Left ventricle myocardium superior (tissue), 1 donor: ENCODE measurements around the gene NXN. TPM values are rescaled to one million over a fixed set of nuclear protein-coding genes. Genes with fewer than 3 reads are reported as not detected.
"Not testable (repeated sequence)": the region's sequence is repeated elsewhere in the genome, so short reads cannot be mapped to it uniquely, and the experiment has no call there.

Source experiments
- ATAC-seq: fragments of 200-7000 bp; cut with Tn5 transposase; one replicate; pipeline ENCODE4 v1.9.1; 2020; ENCODE audit warnings: mild to moderate bottlenecking, moderate library complexity
- DNase-seq: peaks from one replicate; pipeline ENCODE4 v3.0.0-alpha.2; 2020
- intact Hi-C: fragments of 100-400 bp; cut with micrococcal nuclease; formaldehyde crosslinking; loops from one replicate; pipeline ENCODE4 v1.11.0; 2022
- total RNA-seq: library from RNA; stranded (reverse); fragmentation: NEBNext Ultra II Directional; extraction: Animal tissue kit (Norgen Biotek cat#: 25700); gene quantifications from one replicate; pipeline ENCODE4 v1.2.1, GENCODE V29; 2021
- donor health status: DM: no; HTN: yes; CAD: no; lungs with severe emphysema.

Gene NXN
- total RNA-seq, 1 donor from 2014 or later, result 18.9 TPM

DNA sequence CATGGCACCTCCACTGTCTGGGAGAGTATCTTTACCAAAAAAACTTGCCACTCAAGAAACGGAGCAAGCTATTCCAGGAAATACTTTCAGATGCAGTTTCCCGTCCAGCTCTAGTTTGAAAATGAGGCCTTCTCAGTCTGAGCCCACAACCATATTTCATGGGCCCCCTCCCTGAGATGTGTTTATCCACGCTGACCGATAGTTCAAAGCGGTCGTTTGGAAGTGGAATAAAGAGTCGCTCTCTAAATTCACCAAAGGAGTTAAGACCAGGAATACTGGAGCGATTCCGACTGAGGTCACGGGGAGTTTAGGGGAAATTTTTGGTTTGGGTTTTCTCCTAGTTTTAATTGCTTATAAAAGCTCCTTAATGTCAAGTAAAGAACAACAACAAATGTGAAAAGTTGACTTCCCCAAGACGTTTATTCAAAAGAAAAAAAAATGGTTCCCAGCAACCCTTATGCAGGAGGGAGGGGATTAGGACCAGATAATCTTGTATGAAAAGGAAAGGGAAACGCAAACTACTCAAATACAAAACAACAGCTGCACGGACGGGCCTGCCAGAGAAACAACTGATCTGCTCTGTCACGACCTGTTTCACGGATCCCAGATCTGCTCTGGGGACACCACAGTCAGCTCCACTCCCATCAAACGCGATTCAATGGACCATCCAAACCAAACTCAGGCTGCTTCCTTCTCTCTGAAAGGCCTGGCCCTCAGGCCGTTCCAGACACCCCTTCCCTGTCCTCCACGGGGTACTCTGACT, 120.3 kb downstream of the NXN start:
- intact Hi-C loops, result no loop called here
- DNase-seq, result peak; percentile 67
- ATAC-seq, result peak; percentile 62

DNA sequence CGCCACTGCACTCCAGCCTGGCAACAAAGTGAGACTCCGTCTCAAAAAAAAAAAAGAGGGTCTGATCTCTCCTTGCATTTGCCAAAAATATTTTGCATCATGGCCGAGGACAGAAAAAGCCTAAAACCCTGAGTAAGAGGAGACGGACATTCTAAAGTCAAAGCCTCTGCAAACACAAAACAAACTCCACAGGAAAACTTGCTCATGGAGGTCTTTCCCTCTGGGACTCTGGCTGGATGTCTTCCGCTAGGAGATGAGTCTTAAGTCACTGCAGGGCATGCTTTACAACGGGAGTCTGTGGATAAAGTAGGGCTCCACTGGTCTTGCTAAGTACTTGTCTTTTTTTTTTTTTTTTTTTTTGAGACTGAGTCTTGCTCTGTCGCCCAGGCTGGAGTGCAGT, 123.4 kb downstream of the NXN start:
- DNase-seq (no peak), ATAC-seq (no peak)
- intact Hi-C loops, result no loop called here

DNA sequence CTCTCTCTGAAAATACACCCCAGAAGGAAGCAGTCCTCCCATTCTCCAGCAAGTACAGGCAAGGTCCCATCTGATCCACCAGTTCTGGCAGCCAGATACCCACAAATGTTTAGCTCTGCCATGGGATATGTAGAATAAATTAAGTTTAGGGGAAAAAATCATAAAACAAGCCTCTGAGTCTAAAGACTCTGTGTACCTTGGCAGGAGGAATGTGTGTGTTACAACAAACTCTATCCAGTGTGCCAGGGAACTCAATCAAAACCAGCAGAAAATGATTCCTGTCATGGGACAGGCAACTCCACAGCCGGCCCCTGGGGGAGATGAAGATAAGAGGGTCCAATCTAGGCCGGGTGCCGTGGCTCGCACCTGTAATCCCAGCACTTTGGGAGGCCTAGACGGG, 124.0 kb downstream of the NXN start:
- ATAC-seq (no peak), DNase-seq (no peak)
- intact Hi-C loops, result no loop called here

DNA sequence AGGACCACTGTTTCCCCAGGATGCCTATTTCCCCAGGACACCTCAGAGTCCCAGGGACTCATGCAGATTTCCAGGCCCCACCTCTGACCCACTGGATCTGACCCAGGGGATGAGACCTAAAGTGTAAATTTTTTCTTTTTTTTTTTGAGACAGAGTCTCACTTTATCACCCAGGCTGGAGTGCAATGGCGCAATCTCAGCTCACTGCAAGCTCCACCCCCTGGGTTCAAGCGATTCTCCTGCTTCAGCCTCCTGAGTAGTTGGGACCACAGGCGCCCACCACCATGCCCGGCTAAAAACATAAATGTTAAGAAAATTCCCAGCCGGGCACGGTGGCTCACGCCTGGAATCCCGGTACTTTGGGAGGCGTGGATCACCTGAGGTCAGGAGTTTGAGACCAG, 126.7 kb downstream of the NXN start:
- DNase-seq, intact Hi-C loops, ATAC-seq: not testable (repeated sequence)

DNA sequence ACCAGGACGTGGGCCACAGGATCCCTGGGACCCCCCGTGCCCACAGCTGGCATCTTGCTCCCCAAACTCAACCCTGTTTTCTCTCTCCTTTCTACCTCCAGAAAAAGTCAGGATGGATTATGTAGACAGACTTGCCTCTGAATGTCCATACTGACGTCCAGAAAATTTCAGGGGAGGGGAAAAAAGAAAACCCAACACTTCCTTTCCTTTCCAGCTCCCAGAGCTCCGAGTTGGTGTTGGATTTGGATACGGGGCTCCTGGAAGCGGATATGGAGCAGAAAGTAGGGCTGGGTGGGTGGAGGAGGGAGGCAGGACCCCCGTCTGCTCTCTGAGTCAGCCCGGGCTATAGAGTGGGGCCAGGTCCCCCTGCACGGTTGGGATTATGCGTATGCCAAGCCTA, 127.2 kb downstream of the NXN start:
- ATAC-seq (no peak), DNase-seq (no peak)
- intact Hi-C loops, result no loop called here

DNA sequence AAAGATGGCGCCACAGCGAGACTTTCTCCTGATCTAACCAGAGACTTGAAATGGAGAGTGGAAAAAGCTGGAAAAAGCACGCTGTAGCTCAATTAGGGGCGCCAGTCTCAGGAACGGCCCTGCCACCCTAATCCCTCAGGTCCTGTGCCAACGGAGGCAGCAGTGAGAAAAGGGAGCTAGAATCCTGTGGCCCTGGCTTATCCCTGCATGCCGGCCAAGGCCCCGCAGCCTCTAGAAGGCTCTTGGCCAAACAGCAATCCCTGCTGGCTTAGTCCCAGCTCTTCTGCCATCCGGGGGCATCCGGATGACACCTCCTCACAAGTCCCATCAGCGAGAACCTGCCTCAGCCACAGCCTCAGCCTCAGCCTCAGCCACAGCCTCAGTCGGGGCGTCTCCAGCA, 127.7 kb downstream of the NXN start:
- DNase-seq (no peak), ATAC-seq (no peak)
- intact Hi-C loops, result no loop called here

DNA sequence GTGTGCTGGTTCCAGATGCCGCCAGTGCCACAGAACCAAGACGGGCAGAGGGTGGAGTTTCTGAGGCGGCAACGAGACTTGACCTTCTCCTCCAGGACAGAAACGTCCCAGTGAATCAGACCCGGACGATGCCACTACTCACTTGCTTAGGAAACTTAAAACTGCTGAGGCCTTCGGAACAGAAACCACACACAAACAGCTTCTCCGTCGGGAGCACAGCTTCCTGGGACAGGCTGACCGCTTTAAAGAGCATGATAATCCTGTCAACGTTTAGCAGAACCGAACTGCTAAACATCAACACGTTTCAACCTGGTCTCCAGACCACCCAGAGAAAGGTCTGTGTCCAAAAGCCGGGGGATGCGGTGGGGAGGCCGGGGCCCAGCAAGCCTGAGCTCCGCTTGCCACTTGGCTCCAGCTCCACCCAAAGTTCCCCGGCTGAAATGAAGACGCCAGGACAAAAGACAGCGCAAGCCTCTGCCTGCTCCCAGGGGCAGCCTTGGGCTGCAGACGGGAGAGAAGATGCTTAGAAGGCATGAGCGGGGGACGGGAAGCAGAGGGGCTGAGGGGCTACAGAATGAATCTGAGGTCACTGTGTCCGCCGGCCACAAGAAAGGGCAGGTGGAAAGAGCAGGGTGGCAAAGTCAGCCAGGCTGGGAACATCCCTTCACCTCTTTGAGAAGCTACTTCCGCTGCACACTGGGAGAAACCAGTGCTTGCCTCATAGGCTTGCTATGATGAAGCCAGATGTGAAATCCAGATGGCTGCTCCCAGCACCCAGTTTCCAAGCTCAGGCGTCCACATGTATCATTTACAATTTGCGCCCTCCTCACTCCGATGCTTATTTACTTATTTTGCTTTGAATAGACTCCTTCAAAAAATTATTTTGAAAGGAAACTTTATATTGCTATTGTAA, 128.5 kb downstream of the NXN start:
- DNase-seq (peak; percentile 32), ATAC-seq (peak; percentile 64)
- intact Hi-C loops, result no loop called here

DNA sequence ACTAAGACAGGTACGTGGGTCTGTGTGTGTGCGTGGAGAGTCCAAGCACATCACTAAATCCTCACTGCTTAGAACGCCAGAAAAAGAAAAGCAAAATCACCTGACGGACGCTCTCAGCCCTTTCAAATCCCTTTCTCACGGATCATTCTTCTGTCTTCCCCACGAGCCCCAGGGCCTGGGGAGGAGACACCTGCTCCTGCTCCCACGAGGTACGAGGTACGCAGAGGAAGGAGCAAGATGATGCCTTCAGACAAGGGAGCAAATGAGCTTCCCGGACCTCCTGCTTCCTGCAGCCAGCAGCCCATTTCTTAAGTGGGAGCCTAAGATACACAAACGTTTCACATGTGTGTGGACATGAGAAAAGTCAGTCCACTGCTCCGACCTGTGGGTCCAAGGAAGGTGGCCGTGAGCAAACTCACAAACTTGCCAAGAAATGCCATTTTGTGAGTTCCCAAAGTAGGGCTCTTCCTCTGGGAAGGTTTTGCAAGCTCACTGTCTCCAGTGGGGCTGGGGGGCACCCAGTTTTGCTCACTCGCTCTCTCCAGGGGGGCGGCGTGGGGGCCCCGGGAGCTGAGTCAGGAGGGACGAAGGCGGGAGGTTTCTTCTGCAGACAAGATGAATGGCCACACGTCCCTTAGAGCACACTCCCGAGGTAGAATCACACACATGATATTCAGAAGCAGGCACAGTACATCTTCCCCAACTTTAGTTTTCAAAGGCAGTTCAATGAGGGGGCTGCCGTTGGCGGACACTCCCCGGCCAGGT, 129.3 kb downstream of the NXN start:
- intact Hi-C loops, result no loop called here
- no peak for ATAC-seq
- no peak for DNase-seq

DNA sequence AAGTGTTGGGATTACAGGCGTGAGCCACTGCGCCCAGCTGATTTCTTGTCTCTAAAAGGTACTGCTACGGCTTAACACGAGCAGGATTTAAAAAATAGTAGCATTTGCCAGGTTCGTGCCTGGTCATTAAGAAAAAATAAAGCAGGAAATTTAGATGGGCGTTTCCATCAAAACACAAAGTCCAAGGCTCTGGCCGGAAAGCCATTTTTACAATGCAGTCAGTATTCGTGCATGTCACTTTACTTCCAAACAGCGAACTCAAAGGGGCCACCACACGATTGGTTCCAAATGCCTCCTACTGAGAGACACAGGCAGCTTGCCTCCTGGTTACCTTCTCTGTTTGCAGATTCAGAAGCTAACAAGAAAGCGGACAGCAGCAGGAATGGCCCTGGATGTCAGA, 131.2 kb downstream of the NXN start:
- no peak for ATAC-seq
- intact Hi-C loops, result no loop called here
- DNase-seq, result no peak

DNA sequence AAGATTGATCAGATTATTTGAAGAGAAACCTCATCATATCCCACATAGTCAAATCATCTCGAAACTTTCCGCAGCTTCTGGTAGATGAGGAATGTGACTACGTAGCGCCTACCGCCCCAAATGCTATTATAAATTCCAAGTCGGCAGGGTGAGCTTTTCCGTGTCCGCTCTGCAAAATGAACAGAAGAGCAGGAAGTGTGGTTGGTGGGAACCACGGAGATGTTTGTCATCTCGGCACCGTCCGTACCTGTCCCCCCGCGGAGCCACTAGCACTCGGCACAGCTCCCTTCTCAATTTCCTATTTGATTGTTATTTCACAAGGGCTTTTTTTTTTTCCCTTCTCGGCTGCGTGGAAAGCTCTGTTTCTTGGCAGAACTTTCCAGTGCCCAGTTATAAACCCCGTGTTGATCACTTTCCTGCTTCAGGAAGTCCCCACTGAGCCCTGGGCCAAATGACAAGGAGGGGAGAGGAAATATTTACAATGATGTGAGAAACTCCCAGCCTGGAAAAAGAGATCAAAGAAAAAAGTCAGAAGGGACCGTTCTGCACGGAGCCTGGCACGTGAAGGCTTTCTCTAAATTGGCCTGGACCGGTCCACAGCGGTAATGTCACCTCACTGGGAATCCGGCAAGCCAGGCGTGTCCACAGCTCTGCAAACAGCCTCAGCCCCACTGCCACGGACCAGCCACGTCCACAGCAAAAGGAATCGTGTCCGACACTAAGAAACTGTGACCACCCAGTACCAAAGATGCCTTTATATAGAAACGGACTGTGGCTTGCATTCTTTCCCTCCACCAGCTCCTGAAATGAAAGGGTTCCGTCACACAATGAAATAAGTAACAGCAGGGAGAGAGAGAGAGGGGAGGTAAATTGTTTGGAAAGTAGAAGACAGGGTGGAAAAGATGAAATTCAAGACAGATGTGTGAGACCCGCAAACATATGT, 132.4 kb downstream of the NXN start:
- ATAC-seq (peak; percentile 22), DNase-seq (no peak)
- intact Hi-C loops, result no loop called here

DNA sequence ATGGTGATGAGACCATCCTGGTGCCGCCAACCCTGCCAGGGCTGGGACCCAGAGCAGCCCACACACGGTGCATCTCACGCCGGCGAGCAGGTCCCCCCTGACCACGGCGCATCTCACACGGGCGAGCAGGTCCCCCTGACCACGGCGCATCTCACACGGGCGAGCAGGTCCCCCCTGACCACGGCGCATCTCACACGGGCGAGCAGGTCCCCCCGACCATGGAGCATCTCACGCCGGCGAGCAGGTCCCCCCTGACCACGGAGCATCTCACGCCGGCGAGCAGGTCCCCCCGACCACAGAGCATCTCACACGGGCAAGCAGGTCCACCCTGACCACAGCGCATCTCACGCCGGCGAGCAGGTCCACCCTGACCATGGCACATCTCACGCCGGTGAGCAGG, 138.3 kb downstream of the NXN start:
- peak; percentile 71 for ATAC-seq
- intact Hi-C loops, result no loop called here
- DNase-seq, result no peak

DNA sequence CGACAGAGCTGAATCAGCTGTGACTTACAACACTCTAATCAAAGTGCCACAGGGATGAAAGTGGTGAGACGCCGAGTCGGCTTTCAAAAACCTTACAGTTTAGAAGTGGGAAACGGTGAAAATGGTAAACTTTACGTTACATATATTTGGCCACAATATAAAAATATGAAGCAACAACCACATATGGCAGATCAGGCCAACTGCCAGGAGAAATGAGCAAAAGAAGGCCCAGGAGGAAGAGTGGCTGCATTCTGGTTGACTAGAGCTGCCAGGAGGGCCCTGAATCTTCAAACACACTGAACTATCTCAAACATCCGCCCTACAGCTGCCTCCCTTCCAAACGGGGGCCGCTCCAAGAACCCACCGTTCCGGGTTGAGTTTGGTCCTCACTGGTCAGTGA, 141.1 kb downstream of the NXN start:
- no peak for DNase-seq
- ATAC-seq, result no peak
- intact Hi-C loops, result no loop called here

DNA sequence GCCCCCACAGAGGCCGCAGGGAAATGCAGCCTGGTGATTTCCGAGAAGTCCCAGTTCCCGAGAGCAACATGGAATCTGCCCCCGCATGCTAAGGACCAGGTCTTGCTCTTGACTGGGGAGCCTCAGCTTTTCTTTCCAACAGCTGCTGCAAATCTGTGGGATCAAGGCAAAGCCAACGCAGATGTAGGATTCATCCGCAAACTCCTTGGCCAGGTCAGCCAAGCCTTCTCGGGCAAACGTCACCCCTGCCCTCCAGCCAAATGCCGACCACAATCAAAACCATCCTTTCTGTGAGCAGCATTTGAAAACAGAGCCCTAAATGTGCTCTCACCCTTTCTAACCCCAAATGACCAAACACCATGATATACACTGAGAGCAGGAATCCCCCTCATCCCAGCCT, 143.4 kb downstream of the NXN start:
- no peak for ATAC-seq
- intact Hi-C loops, result no loop called here

DNA sequence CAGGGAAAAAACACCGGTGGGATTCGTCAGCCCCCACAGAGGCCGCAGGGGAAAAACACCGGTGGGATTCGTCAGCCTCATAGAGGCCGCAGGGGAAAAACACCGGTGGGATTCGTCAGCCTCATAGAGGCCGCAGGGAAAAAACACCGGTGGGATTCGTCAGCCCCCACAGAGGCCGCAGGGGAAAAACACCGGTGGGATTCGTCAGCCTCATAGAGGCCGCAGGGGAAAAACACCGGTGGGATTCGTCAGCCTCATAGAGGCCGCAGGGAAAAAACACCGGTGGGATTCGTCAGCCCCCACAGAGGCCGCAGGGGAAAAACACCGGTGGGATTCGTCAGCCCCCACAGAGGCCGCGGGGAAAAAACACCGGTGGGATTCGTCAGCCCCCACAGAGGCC, 143.9 kb downstream of the NXN start:
- DNase-seq, intact Hi-C loops, ATAC-seq: not testable (repeated sequence)

More for the DNA sequence above, 143.4 kb downstream of the NXN start:
- no peak for DNase-seq

DNA sequence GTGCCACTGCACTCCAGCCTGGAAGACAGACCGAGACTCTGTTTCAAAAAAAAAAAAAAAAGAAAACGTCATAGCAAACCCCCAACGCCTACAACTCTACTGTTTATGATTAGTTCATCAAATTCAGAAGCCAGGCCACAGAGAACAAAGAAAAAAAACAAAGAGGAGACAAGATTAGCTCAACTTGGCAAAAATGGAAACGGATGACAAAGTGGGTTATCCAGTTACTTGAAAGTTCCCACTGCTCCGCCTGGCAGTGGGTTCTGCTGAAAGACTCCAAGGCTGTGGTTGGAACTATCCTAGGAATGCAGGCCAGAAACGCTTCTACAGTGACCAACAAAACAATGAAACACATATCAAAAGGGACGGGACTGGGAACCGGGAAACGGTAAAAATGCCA, 144.3 kb downstream of the NXN start:
- intact Hi-C loops, result no loop called here
- no peak for ATAC-seq

DNA sequence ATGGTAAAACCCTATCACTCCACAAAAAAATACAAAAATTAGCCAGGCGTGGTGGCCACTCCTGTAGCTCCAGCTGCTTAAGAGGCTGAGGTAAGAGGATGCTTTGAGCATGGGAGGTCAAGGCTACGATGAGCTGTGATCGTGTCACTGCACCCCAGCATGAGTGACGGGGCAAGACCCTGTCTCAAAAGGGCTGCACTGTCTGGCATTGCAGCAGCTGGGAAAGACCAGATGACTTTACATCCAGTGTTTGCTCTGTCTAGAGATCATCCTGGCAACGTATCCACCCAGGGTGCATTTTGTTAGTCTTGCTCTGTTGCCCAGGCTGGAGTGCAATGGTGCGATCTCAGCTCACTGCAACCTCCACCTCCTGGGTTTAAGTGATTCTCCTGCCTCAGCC, 145.4 kb downstream of the NXN start:
- intact Hi-C loops, result no loop called here
- DNase-seq, result no peak
- no peak for ATAC-seq

More for the DNA sequence above, 144.3 kb downstream of the NXN start:
- no peak for DNase-seq

DNA sequence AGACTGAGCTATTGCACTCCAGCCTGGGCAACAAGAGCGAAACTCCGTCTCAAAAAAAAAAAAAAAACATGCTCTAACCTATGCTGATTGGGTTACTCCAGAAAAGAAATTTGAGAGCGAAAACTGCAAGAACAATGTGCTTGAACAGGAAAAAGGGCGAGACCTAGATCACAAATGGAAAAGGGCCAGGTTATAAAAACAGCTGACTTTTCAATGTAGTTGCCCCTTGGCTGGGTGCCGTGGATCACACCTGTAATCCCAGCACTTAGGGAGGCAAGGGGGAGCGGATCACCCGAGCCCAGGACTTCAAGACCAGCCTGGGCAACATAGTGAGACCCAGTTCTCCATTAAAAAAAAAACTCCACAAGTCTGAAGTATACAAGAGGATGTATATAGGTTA, 148.6 kb downstream of the NXN start:
- DNase-seq (no peak), ATAC-seq (no peak)
- intact Hi-C loops, result no loop called here

DNA sequence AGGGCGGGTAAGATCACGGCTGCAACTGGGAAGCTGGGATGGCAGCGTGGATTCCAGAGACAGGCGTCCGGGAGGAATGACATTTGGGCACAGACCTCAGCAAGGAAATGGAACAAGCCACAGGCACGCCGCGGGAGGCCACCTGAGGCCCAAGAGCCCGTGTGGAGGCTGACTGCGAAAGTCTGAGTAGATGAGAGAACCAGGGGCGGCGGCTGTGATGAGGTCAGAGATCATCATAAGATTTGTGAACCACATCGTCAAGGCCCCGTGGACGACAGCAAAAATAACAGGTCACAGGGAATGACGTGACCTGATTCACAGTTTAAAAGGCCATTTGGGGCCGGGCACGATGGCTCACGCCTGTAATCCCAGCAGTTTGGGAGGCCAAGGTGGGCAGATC, 149.2 kb downstream of the NXN start:
- intact Hi-C loops, result no loop called here
- DNase-seq, result no peak
- no peak for ATAC-seq

DNA sequence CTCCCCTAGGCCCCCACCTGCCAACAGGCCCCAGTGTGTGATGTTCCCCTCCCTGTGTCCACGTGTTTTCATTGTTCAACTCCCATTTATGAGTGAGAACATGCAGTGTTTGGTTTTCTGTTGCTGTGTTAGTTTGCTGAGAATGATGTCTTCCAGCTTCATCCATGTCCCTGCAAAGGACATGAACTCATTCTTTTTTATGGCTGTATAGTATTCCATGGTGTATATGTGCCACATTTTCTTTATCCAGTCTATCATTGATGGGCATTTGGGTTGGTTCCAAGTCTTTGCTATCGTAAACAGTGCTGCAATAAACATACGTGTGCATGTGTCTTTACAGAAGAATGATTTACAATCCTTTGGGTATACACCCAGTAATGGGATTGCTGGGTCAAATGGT, 150.0 kb downstream of the NXN start:
- DNase-seq, ATAC-seq, intact Hi-C loops: not testable (repeated sequence)
